Fibroblast of pulmonary artery (primary cell): Measurements from ENCODE around the gene ALDH3B1.
A peak's percentile ranks its signal among the peaks of the same experiment; 100 is the strongest.

Source experiments
- DNase-seq: peaks from one replicate; pipeline ENCODE4 v3.0.0-alpha.2; 2010; ENCODE audit warnings: low read depth
- H3K4me3 ChIP-seq: replicated peaks from 2 replicates; pipeline ENCODE4 v1.5.1; 2011; ENCODE audit warnings: low read depth, mild to moderate bottlenecking, control low read depth, low read length, moderate library complexity
- CTCF ChIP-seq: IDR thresholded peaks from 2 replicates; pipeline ENCODE4 v1.5.1; 2011; ENCODE audit warnings: mild to moderate bottlenecking, control low read depth, low read length, inconsistent platforms; ENCODE audit errors: missing control alignments

The ALDH3B1 gene

DNA sequence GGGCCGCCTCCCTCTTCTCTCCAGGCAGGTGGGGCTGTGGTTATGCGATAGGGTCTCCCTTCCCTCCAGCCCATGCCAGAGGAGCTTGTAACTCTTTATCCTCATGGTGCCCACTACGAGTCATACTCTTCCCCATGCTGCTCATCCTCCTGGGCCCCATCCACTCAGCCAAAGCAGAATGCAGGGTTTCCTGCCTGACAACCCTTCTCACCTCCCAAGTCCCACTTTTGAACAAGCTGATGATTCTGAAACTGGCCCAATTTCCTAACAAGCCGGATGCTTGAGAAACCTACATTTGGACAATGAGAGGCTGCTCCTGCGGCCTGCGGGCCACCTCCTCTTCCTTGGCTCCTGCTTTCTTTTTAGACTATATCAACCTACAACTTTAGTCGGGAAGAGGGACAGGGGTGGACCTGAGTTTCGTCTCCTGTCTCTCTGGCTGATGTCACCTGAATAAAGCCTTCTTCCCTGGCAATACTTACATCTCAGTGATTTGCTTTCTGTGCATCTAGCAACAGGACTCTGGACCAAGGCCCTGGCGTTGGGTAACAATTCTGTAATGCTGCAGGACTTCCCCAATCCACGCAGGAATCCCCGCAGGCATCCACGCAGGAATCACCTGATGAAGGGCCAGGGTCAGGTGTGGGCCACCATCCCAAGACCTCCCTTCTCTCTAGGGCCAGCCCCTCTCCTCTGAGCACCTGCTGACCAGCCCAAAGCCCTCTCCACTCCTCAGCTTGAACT, 18.8 kb downstream of the ALDH3B1 start:
- no peak for TF ChIP-seq CTCF
- no peak overlapping the region for H3K4me3 ChIP-seq
- peak; percentile 47 for DNase-seq

DNA sequence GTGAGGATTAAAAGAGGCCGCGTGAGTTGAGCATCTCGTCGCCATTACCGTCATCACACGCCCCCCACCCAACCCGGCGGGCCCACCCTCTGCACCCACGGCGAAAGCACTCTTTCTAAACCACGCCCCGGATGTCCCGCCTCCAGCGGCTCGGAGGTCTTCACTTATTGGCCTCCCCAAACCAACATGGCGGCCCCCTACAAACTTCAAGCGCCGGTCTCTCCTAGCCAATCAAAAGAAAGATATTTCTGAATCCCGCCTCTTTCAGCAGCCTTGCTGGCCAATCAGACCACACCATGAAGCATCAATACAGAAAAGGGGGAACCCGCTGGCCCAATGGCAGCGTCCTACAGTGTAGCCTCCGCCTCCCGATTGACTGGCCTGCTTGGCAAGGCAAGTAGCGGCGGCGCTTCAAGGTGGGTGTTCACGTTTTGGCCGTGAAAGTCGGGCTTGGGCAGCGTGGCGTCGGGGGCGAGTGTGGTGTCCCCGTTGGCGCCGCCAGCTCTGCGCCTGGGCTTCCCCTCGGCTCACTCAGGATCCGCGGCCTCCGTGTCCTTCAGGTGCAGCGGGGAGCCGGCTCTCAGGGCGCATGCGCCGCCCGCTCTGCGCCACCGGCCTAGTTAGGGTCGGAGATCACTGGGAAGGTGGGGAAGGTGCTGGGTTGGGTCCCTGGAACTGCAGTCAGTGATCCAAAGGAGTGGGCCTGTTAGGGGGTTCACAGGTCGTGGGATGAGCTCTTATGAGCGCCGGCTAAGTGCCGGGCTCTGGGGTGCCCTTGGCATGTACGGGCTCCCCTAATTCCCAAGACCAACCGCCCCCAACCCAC, 20.4 kb downstream of the ALDH3B1 start, which contains the start of gene NDUFS8:
Gene NDUFS8, plus strand, starts transcription at position 364 of the 826 bp plus-strand sequence. CDS start 1,471 bp downstream, outside the sequence.
- DNase-seq, result peak; percentile 99
- peak within 1 kb of the TSS; percentile 90 for H3K4me3 ChIP-seq
- TF ChIP-seq CTCF, result no peak

GRCh38 chr11:68031144-68031464, 21.0 kb downstream of the ALDH3B1 start:
- peak; percentile 35 for DNase-seq
- no peak for TF ChIP-seq CTCF
- peak overlapping the region; percentile 90 for H3K4me3 ChIP-seq

DNA sequence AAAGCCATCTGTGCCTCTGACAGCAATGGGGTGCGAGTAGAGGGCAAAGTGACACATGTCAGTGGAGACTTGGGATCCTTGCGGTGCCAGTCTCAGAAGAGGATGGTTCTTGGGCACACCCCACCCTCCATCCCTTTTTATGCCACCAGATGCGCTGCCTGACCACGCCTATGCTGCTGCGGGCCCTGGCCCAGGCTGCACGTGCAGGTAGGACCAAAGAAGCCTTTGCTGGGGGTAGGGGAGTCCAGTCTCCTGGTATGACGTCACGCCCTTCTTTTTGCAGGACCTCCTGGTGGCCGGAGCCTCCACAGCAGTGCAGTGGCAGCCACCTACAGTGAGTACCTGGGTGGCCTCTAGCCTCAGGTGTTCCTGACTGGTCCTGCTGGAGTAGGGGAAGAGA, 21.9 kb downstream of the ALDH3B1 start:
- DNase-seq, result no peak
- no peak overlapping the region for H3K4me3 ChIP-seq
- TF ChIP-seq CTCF, result no peak

GRCh38 chr11:68032997-68033707, 23.0 kb downstream of the ALDH3B1 start:
- H3K4me3 ChIP-seq, result no peak overlapping the region
- no peak for DNase-seq
- no peak for TF ChIP-seq CTCF

DNA sequence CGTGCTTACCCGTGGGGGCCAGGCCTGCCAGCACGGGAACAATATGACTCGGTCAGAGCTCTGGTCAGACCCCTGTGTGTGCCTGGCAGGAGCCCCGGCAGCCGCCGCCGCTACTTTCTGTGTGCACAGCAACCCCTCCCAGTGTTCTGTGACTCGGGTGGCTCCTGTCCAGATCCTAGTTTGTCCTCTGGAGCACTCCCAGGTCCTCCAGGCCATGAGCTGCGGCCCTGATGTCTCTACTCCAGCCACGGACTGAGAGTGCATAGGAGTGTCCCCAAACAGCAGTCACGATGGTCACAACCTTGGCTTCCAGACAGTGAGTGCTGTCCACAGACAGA, 23.6 kb downstream of the ALDH3B1 start:
- no peak for DNase-seq
- TF ChIP-seq CTCF, result no peak
- no peak overlapping the region for H3K4me3 ChIP-seq
